RWPE2 (cell line): ENCODE measurements around the gene NBL1.
"Not testable (repeated sequence)": the region's sequence is repeated elsewhere in the genome, so short reads cannot be mapped to it uniquely, and the experiment has no call there.

Experiments used
- ATAC-seq: fragments of 200-7000 bp; cut with Tn5 transposase; 3 replicates; pipeline ENCODE4 v1.9.1; 2021; ENCODE audit warnings: low read depth
- DNase-seq: peaks from one replicate; pipeline ENCODE4 v3.0.0-alpha.2; 2020; ENCODE audit warnings: low spot score
- H3K27ac ChIP-seq: fragments of 450-650 bp; 2 replicates; pipeline ENCODE4 v1.5.1; 2017; ENCODE audit warnings: mild to moderate bottlenecking; ENCODE audit not compliant: poor library complexity, severe bottlenecking
- H3K27me3 ChIP-seq: fragments of 250-450 bp; sonication (Bioruptor Pico); 2 replicates; pipeline ENCODE4 v1.5.1; 2021; ENCODE audit warnings: mild to moderate bottlenecking, moderate library complexity; ENCODE audit not compliant: insufficient read depth, poor library complexity, severe bottlenecking
- H3K36me3 ChIP-seq: fragments of 250-450 bp; sonication (Bioruptor Pico); 2 replicates; pipeline ENCODE4 v1.5.1; 2020; ENCODE audit warnings: low read depth, mild to moderate bottlenecking, moderate library complexity
- H3K4me1 ChIP-seq: fragments of 250-450 bp; sonication (Bioruptor Pico); 2 replicates; pipeline ENCODE4 v1.5.1; 2021; ENCODE audit warnings: mild to moderate bottlenecking, moderate library complexity; ENCODE audit not compliant: insufficient read depth, poor library complexity, severe bottlenecking
- H3K4me3 ChIP-seq: fragments of 250-450 bp; sonication (Bioruptor Pico); 2 replicates; pipeline ENCODE4 v1.5.1; 2021; ENCODE audit warnings: mild to moderate bottlenecking, moderate library complexity; ENCODE audit not compliant: severe bottlenecking
- H3K9me3 ChIP-seq: fragments of 250-450 bp; sonication (Bioruptor Pico); 2 replicates; pipeline ENCODE4 v1.5.1; 2021; ENCODE audit warnings: mild to moderate bottlenecking, moderate library complexity; ENCODE audit not compliant: severe bottlenecking
- CTCF ChIP-seq: fragments of 450-650 bp; IDR thresholded peaks from one replicate; pipeline ENCODE4 v1.5.1; 2017; ENCODE audit warnings: mild to moderate bottlenecking, moderate library complexity; ENCODE audit not compliant: poor library complexity, severe bottlenecking

NBL1 gene

GRCh38 chr1:19630720-19631395 is 13.3 kb upstream of the NBL1 start:
- DNase-seq (no peak), ATAC-seq (no peak)
- H3K4me1 ChIP-seq, result no peaks in the 10 kb centered on the region
- no peaks in the 10 kb centered on the region for H3K9me3 ChIP-seq
- H3K27me3 ChIP-seq, result no peaks in the 10 kb centered on the region
- peaks cover 17% of the 10 kb centered on the region for H3K36me3 ChIP-seq
- no peak overlapping the region for H3K27ac ChIP-seq
- no peak for TF ChIP-seq CTCF
- H3K4me3 ChIP-seq, result no peak overlapping the region

GRCh38 chr1:19632211-19632610 is 11.9 kb upstream of the NBL1 start:
- H3K27me3 ChIP-seq, result no peaks in the 10 kb centered on the region
- no peaks in the 10 kb centered on the region for H3K9me3 ChIP-seq
- ATAC-seq (no peak), DNase-seq (no peak)
- H3K27ac ChIP-seq, result no peak overlapping the region
- peaks cover 3% of the 10 kb centered on the region for H3K36me3 ChIP-seq
- no peaks in the 10 kb centered on the region for H3K4me1 ChIP-seq
- TF ChIP-seq CTCF, result no peak
- H3K4me3 ChIP-seq, result no peak overlapping the region

GRCh38 chr1:19633106-19633505 is 11.0 kb upstream of the NBL1 start:
- ATAC-seq (no peak), DNase-seq (no peak)
- Histone ChIP-seq H3K4me3 (no peak overlapping the region), H3K36me3 (0 out of 2 replicates have a peak, but pooled peaks cover under 1% of the 10 kb centered on the region), H3K9me3 (no peaks in the 10 kb centered on the region), H3K27me3 (no peaks in the 10 kb centered on the region), H3K4me1 (no peaks in the 10 kb centered on the region), H3K27ac (no peak overlapping the region)
- TF ChIP-seq CTCF, result no peak

GRCh38 chr1:19635064-19635463 is 9.0 kb upstream of the NBL1 start:
- not testable (repeated sequence) for H3K9me3 ChIP-seq, ATAC-seq, H3K4me3 ChIP-seq, DNase-seq, H3K4me1 ChIP-seq, H3K27ac ChIP-seq, H3K36me3 ChIP-seq, H3K27me3 ChIP-seq

- ATAC-seq (no peak), DNase-seq (no peak)
- Histone ChIP-seq H3K9me3 (no peaks in the 10 kb centered on the region), H3K36me3 (no peaks in the 10 kb centered on the region), H3K27ac (no peak overlapping the region), H3K4me3 (no peak overlapping the region), H3K4me1 (peaks cover 12% of the 10 kb centered on the region), H3K27me3 (no peaks in the 10 kb centered on the region)
- no peak for TF ChIP-seq CTCF
Observed at GRCh38 chr1:19635646-19636045, 8.5 kb upstream of the NBL1 start.
